RPMI7951 (cell line): ENCODE data around the gene RBP5. TPM values are rescaled to one million over a fixed set of nuclear protein-coding genes. Genes with fewer than 3 reads are reported as not detected.

Experiments
- DNase-seq: peaks from one replicate; pipeline ENCODE4 v3.0.0-alpha.2; 2012; ENCODE audit warnings: low read depth
- total RNA-seq: library from RNA; depleted of rRNA; stranded (reverse); fragments of >200 nt; shearing (Covaris generic); gene quantifications from 2 replicates; pipeline ENCODE4 v1.2.3, GENCODE V29; 2014; rRNA removed

The RBP5 gene, protein sequence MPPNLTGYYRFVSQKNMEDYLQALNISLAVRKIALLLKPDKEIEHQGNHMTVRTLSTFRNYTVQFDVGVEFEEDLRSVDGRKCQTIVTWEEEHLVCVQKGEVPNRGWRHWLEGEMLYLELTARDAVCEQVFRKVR
- not detected in 2 replicates for total RNA-seq

GRCh38 chr12:7128681-7129286 lies at the start of gene RBP5:
Gene RBP5 (minus strand): TSS chr12:7128889. CDS start chr12:7128775, 114 bp downstream.
- DNase-seq = no peak

DNA sequence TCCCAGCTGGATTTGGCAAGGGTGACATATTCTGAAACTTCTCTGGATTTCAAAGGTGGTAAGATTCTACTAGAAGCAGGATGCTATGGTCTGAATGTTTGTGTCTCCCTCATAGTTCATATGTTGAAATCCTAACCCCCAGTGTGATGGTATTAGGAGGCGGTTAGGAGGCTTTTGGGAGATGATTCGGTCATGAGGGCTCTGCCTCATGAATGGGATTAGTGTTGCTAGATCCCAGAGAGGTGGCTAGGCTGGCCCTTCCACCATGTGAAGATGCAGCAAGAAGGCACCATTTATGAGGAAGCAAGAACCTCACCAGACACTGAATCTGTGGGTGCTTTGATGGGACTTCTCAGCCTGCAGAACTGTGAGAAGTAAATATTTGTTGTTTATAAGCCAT lies 49.8 kb upstream of the RBP5 start:
- no peak for DNase-seq

DNA sequence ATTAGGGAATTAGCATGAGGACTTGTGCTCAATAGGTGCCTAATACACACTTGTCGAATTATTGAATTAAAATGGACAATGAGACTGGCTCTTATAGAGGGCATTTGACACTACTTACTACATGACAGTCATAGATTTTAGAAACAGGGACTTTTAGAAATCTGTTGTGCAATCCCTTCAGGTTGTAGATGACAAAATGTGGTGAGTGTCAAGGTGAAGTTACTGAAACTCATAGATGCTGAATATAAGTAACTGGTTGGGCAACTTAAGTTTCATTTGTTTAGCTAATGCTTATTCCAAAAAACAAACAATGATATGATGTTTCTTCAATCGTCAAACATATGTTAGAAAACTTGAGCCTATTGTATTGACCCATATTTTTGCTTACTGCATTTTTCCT lies 47.9 kb upstream of the RBP5 start:
- no peak for DNase-seq

DNA sequence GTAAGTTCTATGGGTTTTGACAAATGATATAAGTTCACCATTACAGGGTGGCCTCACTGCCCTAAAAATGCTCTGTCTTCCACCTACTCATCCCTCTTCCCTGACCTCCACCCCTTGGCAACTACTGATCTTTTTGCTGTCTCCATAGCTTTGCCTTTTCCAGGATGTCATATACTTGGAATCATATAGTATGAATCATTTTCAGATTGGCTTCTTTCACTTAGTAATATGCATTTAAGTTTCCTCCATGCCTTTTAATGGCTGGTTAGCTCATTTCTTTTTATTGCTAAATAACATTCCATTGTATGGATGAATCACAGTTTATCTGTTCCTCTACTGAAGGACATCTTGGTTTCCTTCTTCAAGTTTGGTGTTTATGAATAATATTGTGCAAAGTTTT lies 46.8 kb upstream of the RBP5 start:
- no peak for DNase-seq

DNA sequence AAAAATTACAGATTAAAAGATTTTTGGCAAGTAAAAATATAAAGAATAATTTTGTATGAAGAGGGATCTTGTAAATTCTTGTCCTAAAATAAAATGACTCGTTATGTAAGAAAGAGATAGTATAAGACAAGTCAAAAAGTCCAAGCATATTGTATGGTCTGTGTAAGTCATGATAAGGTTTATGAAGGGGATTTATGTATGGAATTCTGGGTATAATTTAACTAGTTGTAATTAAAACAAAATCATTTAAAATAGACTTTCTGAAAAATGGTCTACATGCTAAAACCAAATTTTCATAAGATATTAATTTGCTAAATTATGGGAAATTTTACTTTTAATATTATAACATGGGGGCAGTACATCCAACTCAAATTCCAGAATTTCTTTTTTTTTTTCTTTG lies 43.2 kb upstream of the RBP5 start:
- no peak for DNase-seq

DNA sequence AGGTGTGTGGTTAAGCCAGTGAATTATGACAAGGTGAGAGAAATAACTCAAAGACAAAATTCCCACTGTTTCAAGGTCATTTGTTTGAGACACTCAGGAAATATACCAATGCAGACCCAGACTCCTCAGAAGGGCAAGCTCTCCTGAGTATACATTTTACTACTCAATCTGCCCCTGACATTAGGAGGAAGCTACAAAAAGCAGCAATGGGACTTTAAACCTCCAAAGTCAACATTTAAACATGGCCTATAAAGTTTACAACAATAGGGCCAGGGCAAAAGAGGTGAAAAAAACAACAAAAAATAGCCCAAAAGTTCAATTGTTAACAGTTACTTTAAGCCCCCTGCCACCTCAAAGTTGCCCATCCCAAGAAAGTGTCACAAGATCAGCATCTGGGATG lies 41.3 kb upstream of the RBP5 start:
- no peak for DNase-seq

DNA sequence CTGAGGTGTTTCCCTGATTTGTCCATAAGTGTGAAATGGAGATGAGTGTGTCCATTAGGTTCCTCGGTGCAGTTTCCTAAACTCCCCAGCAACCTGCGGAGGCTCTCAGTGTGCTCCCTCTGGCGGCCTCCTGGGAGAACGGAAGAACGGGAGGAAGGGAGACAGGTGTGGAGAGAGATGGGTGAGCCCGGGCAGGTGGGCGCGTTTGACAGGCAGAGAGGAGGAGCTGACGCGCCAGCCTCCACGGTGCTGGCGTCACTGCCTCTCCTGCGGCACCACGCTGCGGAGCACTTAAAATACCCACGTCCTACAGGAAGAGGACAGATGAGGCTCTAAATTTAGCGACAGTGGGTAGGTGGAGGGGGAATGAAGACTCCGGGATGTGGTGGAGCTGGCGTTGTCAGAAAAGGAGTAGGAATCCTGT lies 34.0 kb upstream of the RBP5 start:
- no peak for DNase-seq

DNA sequence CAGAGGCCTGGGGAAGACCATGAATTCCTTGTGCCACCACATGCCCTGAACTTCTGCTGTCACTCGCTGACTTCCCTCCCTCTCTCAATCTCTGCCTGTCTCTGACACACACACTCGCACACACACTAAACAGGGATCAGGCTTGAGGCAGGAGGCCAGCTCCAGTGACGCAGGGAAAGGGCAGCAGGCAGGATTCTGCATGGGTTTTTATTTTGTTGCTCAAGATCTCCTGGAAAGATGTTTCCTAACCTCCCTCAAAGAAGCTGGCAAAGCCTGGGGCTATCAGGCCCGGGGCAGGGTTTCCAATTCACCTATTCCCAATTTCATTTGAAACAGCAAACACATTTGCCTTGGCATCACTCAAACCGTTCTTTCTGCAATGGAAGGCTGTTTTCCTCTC lies 33.1 kb upstream of the RBP5 start:
- peak; percentile 26 for DNase-seq

GRCh38 chr12:7161327-7161726 lies 32.6 kb upstream of the RBP5 start:
- no peak for DNase-seq

DNA sequence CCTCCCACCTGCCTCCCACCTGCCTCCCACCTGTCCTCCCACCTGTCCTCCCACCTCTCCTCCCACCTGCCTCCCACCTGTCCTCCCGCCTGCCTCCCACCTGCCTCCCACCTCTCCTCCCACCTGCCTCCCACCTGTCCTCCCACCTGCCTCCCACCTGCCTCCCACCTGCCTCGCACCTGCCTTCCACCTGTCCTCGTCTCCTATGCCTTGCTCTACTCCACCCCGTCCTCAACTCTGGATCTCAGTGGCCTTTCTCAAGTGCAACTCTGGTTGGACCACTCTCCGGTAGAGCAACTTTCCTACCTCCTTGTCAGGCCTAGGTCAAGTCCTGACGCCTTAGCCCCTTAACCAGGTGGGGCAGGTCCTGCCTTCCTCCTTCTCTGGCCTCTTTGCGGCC lies 31.5 kb upstream of the RBP5 start:
- no peak for DNase-seq

DNA sequence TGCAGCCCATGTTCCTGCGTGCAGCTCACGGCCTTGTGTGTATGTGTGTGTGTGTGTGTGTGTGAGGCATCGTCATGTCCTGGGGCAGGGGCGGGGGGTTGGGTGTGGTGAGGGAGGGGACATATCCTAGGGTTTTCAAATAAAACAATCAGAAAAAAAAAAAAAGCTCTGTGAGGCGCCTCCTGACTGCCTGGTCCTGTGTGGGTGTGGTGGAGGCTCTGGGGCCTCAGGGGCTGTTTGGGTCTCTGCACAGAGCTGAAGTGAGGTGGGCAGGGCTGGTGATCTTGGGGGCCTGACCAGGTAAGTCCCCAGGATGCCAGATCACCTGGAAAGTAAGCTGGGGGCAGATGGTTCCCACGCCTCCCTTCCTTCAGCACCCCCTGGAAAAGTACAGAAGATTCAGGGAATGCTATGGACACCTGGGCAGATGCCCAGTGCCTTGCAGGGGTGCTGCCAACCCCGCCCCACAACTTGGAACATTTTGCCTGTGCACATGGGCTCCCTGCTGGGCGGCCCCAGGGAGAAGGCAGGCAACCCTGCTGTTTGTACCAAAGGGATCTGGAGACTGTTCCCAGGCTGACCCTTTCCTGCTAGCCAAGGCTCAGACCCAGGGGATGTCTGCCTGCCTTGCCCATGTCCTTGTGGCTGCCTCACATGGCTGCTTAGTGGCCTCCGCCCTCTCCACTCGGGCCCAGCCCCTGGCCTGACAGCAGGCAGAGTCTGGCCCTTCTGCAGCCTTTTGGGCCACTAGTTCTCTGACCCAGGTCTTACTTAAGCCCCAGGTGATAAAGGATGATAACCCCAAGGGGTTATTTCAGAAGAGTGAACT lies 30.3 kb upstream of the RBP5 start:
- no peak for DNase-seq

- no peak for DNase-seq
Measured at GRCh38 chr12:7157391-7157790, 28.7 kb upstream of the RBP5 start.

GRCh38 chr12:7156259-7157197 lies 27.8 kb upstream of the RBP5 start:
- DNase-seq = no peak

GRCh38 chr12:7155471-7156034 lies 26.9 kb upstream of the RBP5 start:
- no peak for DNase-seq

GRCh38 chr12:7154901-7155470 lies 26.3 kb upstream of the RBP5 start:
- no peak for DNase-seq

DNA sequence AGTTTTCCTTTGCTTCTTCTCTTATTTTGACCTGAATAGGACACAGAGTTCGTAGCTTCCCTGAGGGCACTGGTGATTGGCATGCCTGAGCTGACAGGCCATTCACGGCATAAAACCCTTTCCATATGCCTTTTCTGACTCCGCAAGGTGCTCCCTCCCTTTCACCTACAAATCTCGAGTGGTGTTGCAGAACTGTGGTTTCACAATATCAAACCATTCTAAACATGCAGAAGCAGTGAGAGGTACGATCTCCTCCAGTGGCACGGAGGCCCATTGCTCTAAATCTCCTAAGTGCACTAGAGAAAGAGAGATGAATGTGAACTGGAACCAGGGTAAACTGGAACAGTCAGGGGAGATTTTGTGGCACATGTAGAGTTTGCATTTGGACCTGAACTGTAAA lies 25.4 kb upstream of the RBP5 start:
- no peak for DNase-seq

- no peak for DNase-seq
Measured at GRCh38 chr12:7152818-7153217, 24.1 kb upstream of the RBP5 start.

GRCh38 chr12:7151532-7151931 lies 22.8 kb upstream of the RBP5 start:
- no peak for DNase-seq

- no peak for DNase-seq
Measured at GRCh38 chr12:7150841-7151240, 22.2 kb upstream of the RBP5 start.

GRCh38 chr12:7150356-7150755 lies 21.7 kb upstream of the RBP5 start:
- no peak for DNase-seq

- no peak for DNase-seq
Measured at GRCh38 chr12:7146906-7147305, 18.2 kb upstream of the RBP5 start.
